K562 (cell line): ENCODE measurements around the gene KCTD17. TPM values are rescaled to one million over a fixed set of nuclear protein-coding genes. Genes with fewer than 3 reads are reported as not detected.

ENCODE experiments used
- ATAC-seq: fragments of 200-7000 bp; cut with Tn5 transposase; 3 replicates; pipeline ENCODE4 v1.9.1; 2020; ENCODE audit warnings: moderate library complexity
- BruUV-seq: library from RNA; stranded (reverse); fragments of 400-500 nt; replicated peaks from 2 replicates; lab custom pipeline; 2021; lab: Mats Ljungman, UMichigan
- CTCF ChIA-PET: fragments of 300-600 bp; formaldehyde crosslinking; extraction: SDS; loops from one replicate; lab custom pipeline; 2021; ENCODE audit warnings: low intra/inter-chr PET ratio; lab: Yijun Ruan, JAX
- POLR2A ChIA-PET: fragments of 300-600, 350-650 bp; sonication (Branson Sonifier 250); formaldehyde crosslinking; extraction: SDS; loops from one replicate; lab custom pipeline; 2021; ENCODE audit warnings: antibody characterized with exemption, inconsistent platforms; lab: Yijun Ruan, JAX
- DNase-seq, 4 experiments: peaks; one replicate each; pipeline versions ENCODE4 v3.0.0 to v3.0.0-alpha.2; 2011 to 2018; ENCODE audit warnings: low spot score in 3 of 4, mixed read lengths in 3 of 4; ENCODE audit errors: extremely low read depth in 1 of 4
- FAIRE-seq: peaks from 2 replicates; lab custom pipeline; 2011; peaks lifted over from hg19 to GRCh38; lab: Jason Lieb, UNC
- H2AFZ ChIP-seq: 2 replicates; pipeline ENCODE4 v1.6.0; 2011; ENCODE audit warnings: low read depth, low read length, control low read depth, inconsistent platforms
- H3K27ac ChIP-seq: fragments of 200-600 bp; 3 replicates; pipeline ENCODE4 v1.8.0; 2011; ENCODE audit warnings: low read depth, mild to moderate bottlenecking, control low read depth, inconsistent platforms, low read length, moderate library complexity, mixed read lengths; ENCODE audit errors: extremely low read depth
- H3K27me3 ChIP-seq, 2 experiments: fragments of 300-600 bp in 1 of 2; 2 replicates in 1 of 2; 3 replicates in 1 of 2; pipeline versions ENCODE4 v1.6.0 to v1.8.0; 2011; ENCODE audit warnings: inconsistent platforms in 2 of 2, low read length in 2 of 2, mild to moderate bottlenecking in 1 of 2, mixed read lengths in 1 of 2, moderate library complexity in 1 of 2; ENCODE audit not compliant: control insufficient read depth in 2 of 2, insufficient read depth in 2 of 2
- H3K36me3 ChIP-seq: fragments of 300-600 bp; 3 replicates; pipeline ENCODE4 v1.8.0; 2011; ENCODE audit warnings: mild to moderate bottlenecking, low read length, inconsistent platforms; ENCODE audit not compliant: control insufficient read depth, insufficient read depth
- H3K4me1 ChIP-seq, 2 experiments: fragments of 200-600 bp in 1 of 2; replicated peaks in 1 of 2; 2 replicates in 1 of 2; 3 replicates in 1 of 2; pipeline versions ENCODE4 v1.5.1 to v1.8.0; 2011; ENCODE audit warnings: inconsistent platforms in 2 of 2, low read length in 2 of 2, mild to moderate bottlenecking in 1 of 2, mixed read lengths in 1 of 2, moderate library complexity in 1 of 2; ENCODE audit not compliant: control insufficient read depth in 2 of 2, insufficient read depth in 2 of 2
- H3K4me2 ChIP-seq: 2 replicates; pipeline ENCODE4 v1.6.1; 2011; ENCODE audit warnings: low read length, control low read depth, inconsistent platforms, mixed read lengths; ENCODE audit not compliant: insufficient read depth
- H3K4me3 ChIP-seq: fragments of 200-600 bp; sonication (generic), shearing (Covaris generic); 2 replicates; pipeline ENCODE4 v1.5.1; 2016; ENCODE audit warnings: control low read depth, inconsistent platforms
- H3K79me2 ChIP-seq: fragments of 200-600 bp; 3 replicates; pipeline ENCODE4 v1.8.0; 2011; ENCODE audit warnings: low read length, inconsistent platforms; ENCODE audit not compliant: control insufficient read depth, insufficient read depth
- H3K9ac ChIP-seq, 2 experiments: 2 replicates each; pipeline versions ENCODE4 v1.6.0 to v1.6.1; 2011; ENCODE audit warnings: low read depth in 2 of 2, low read length in 2 of 2, control low read depth in 1 of 2, inconsistent platforms in 1 of 2, mild to moderate bottlenecking in 1 of 2, mixed read lengths in 1 of 2; ENCODE audit not compliant: insufficient read depth in 1 of 2
- H3K9me1 ChIP-seq: one replicate; pipeline ENCODE4 v1.6.0; 2011; ENCODE audit warnings: inconsistent platforms, mild to moderate bottlenecking, low read length, moderate library complexity; ENCODE audit not compliant: control insufficient read depth, insufficient read depth
- H3K9me3 ChIP-seq: replicated peaks from 2 replicates; pipeline ENCODE4 v1.5.1; 2011; ENCODE audit warnings: low read depth, low read length, inconsistent platforms; ENCODE audit not compliant: control insufficient read depth, insufficient read depth
- H4K20me1 ChIP-seq: replicated peaks from 2 replicates; pipeline ENCODE4 v1.6.1; 2011; ENCODE audit warnings: low read length, inconsistent platforms, mixed read lengths; ENCODE audit not compliant: control insufficient read depth, insufficient read depth
- HINFP ChIP-seq: fragments of 450-650 bp; conservative IDR thresholded peaks from 2 replicates; pipeline ENCODE4 v1.6.1; 2016; ENCODE audit warnings: missing genetic modification characterization, low read depth, mild to moderate bottlenecking, control low read depth, missing compliant biosample characterization
- NFATC3 ChIP-seq: fragments of 450-650 bp; IDR thresholded peaks from 2 replicates; pipeline ENCODE4 v1.6.1; 2017; ENCODE audit warnings: mild to moderate bottlenecking
- ZBTB40 ChIP-seq, 2 experiments: fragments of 450-650 bp in 1 of 2; sonication (generic) in 1 of 2; formaldehyde crosslinking in 1 of 2; IDR thresholded peaks; 2 replicates each; pipeline versions ENCODE4 v1.7.1 to v1.9.0; 2016 to 2022; ENCODE audit warnings: inconsistent platforms in 1 of 2, mild to moderate bottlenecking in 1 of 2, missing genetic modification reagents in 1 of 2
- WGBS: fragments of 100-300 bp; shearing (Covaris generic); methylation state at CpG from one replicate; pipeline ENCODE4 v1.1.6; 2016; ENCODE audit warnings: low coverage, mixed read lengths; ENCODE audit not compliant: insufficient coverage; ENCODE audit errors: missing lambda C conversion rate; 5-methylcytosine and 5-hydroxymethylcytosine counted together
- in situ Hi-C: fragments of 300-500 bp; cut with MboI; formaldehyde crosslinking; loops from 4 replicates; pipeline ENCODE4 v1.15.0; 2018; ENCODE audit warnings: inconsistent platforms, mixed read lengths
- intact Hi-C: fragments of 100-400 bp; cut with micrococcal nuclease; formaldehyde crosslinking; loops from 2 replicates; pipeline ENCODE4 v1.14.2; 2022
- polyA plus RNA-seq, 8 experiments: library from polyadenylated mRNA; depleted of rRNA in 4 of 8; stranded (reverse) in 5 of 8; unstranded in 3 of 8; fragments of >200 nt; fragmentation: Nextera tagmentation in 2 of 8; fragmentation: Illumina TruSeq in 1 of 8; extraction: Ambion mirVana in 2 of 8; extraction: Trizol in 1 of 8; gene quantifications; 2 replicates each; pipeline versions ENCODE4 v1.2.1 to v1.2.3, GENCODE V29; 2011 to 2014; ENCODE audit warnings: inconsistent platforms in 1 of 8, missing spikeins in 1 of 8
- total RNA-seq, 7 experiments: library from RNA; depleted of rRNA in 6 of 7; stranded (reverse); fragments of >200 nt in 6 of 7; fragmentation: Illumina TruSeq in 2 of 7; extraction: Trizol in 2 of 7; gene quantifications; 2 replicates each; pipeline versions ENCODE4 v1.2.1 to v1.2.3, GENCODE V29; 2011 to 2021; ENCODE audit warnings: low replicate concordance in 1 of 7
- TF ChIP-seq, protein P1 (sequence below), 3 experiments: IDR thresholded peaks in 2 of 3; conservative IDR thresholded peaks in 1 of 3; 2 replicates each; pipeline ENCODE4 v1.5.1; 2011 to 2012; ENCODE audit warnings: low read length in 3 of 3, mild to moderate bottlenecking in 3 of 3, control low read depth in 2 of 3, improper control_type of control experiment in 1 of 3, inconsistent platforms in 1 of 3, low read depth in 1 of 3, mixed read lengths in 1 of 3, moderate library complexity in 1 of 3; ENCODE audit not compliant: insufficient read depth in 2 of 3
- TF ChIP-seq, protein P2 (sequence below): fragments of 250-450 bp; sonication (Bioruptor Pico); IDR thresholded peaks from 2 replicates; pipeline ENCODE4 v1.8.0; 2022; ENCODE audit warnings: inconsistent platforms, mild to moderate bottlenecking, moderate library complexity, borderline replicate concordance

KCTD17 gene
- total and polyA plus RNA-seq, 9 of the 15 experiments (the other 6 are each of a cell fraction or from before 2014, with no cell fraction given) = 0.22 to 0.90 (median 0.49) TPM; not detected in 2

DNA sequence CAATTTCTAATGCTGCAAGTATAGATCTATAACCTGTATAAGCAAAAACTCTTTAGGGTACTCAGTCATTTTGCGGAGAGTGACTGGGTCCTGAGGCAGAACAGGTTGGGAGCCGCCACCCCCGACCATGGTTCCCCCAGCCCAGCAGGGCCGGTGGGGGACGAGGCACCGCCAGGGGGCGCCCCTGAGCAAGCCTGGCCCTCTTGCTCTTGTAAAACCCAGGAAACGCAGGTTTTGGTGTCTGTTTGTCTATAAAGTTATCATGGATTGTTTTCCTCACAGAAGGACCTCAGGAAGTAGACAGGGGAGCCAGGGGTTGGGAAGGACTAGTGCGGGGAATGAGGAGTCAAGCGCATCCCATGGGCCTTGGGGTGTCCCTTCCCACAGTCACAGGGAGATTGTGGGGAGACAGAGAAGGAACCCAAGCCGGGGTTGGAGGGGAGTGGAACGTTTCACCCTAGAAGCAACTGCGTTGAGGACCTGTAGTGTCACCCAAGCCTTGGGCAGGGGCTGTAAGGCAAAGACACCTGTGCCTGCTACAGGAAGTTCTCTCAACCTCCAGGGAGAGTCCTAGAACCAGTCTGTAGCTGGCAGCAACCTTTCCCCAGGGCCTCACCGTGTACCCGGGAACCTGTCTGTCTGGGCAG lies 26.4 kb downstream of the KCTD17 start:
- H3K9me1 ChIP-seq = no peaks in the 10 kb centered on the region
- H3K4me1 ChIP-seq = peaks cover 0 to 4% of the 10 kb centered on the region in 2 experiments; a peak in 1 of 5 replicates
- H3K4me3 ChIP-seq = no peak overlapping the region
- H2AFZ ChIP-seq = no peak overlapping the region
- H3K4me2 ChIP-seq = no peak overlapping the region
- H4K20me1 ChIP-seq = 0 out of 2 replicates have a peak, but pooled peaks cover 5% of the 10 kb centered on the region
- no peak overlapping the region for H3K9ac ChIP-seq
- no peaks in the 10 kb centered on the region for H3K9me3 ChIP-seq
- BruUV-seq = no TSS peak
- H3K36me3 ChIP-seq = no peaks in the 10 kb centered on the region
- no peak for FAIRE-seq
- WGBS = 4% methylated on average over 12 of the region's 15 CpGs
- peak; percentile 61 to 89 (median 84) for DNase-seq
- ATAC-seq = peak; percentile 90
- no peak overlapping the region for H3K27ac ChIP-seq
- POLR2A ChIA-PET = interaction anchor here (1.1 kb wide), 1 partner anchor 12 kb away, joined by 3 read pairs; no protein-coding TSS in a partner anchor
- no peaks in the 10 kb centered on the region for H3K79me2 ChIP-seq
- H3K27me3 ChIP-seq = peaks cover 0 to 52% of the 10 kb centered on the region in 2 experiments; a peak in 2 of 5 replicates
- in situ Hi-C loops (no loop called here), intact Hi-C loops (loop anchor here (2.0 kb wide), 1 partner anchor 121 kb away; no protein-coding TSS in a partner anchor)
- CTCF ChIA-PET = interaction anchor here (0.6 to 2.3 kb wide), 3 partner anchors 119 to 379 kb away, joined by 3 to 12 read pairs (median 3); no protein-coding TSS in a partner anchor
- TF ChIP-seq, protein P1, sequence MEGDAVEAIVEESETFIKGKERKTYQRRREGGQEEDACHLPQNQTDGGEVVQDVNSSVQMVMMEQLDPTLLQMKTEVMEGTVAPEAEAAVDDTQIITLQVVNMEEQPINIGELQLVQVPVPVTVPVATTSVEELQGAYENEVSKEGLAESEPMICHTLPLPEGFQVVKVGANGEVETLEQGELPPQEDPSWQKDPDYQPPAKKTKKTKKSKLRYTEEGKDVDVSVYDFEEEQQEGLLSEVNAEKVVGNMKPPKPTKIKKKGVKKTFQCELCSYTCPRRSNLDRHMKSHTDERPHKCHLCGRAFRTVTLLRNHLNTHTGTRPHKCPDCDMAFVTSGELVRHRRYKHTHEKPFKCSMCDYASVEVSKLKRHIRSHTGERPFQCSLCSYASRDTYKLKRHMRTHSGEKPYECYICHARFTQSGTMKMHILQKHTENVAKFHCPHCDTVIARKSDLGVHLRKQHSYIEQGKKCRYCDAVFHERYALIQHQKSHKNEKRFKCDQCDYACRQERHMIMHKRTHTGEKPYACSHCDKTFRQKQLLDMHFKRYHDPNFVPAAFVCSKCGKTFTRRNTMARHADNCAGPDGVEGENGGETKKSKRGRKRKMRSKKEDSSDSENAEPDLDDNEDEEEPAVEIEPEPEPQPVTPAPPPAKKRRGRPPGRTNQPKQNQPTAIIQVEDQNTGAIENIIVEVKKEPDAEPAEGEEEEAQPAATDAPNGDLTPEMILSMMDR (IDR thresholded peaks at IDR 0.05 in 2 of 3, conservative IDR thresholded peaks at IDR 0.05 in 1 of 3; ENCODE audit: insufficient read depth in 2 of 3, low read depth in 1 of 3, low read length in 3 of 3) = peak; percentile 76 to 84 (median 81)
- TF ChIP-seq, protein P2, sequence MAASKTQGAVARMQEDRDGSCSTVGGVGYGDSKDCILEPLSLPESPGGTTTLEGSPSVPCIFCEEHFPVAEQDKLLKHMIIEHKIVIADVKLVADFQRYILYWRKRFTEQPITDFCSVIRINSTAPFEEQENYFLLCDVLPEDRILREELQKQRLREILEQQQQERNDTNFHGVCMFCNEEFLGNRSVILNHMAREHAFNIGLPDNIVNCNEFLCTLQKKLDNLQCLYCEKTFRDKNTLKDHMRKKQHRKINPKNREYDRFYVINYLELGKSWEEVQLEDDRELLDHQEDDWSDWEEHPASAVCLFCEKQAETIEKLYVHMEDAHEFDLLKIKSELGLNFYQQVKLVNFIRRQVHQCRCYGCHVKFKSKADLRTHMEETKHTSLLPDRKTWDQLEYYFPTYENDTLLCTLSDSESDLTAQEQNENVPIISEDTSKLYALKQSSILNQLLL (CRISPR knock-in tag) = no peak
- TF ChIP-seq HINFP (tag) (no peak), NFATC3 (no peak), ZBTB40 (IDR thresholded peaks at IDR 0.05) (peak; percentile 78), ZBTB40 (CRISPR knock-in tag; IDR thresholded peaks at IDR 0.05) (no peak)
